Natural killer cell (primary cell): Measurements from ENCODE around the gene UBE2D2. TPM values are rescaled to one million over a fixed set of nuclear protein-coding genes. Genes with fewer than 3 reads are reported as not detected.
"Not testable (repeated sequence)": the region's sequence is repeated elsewhere in the genome, so short reads cannot be mapped to it uniquely, and the experiment has no call there.

Source experiments
- ATAC-seq, 3 donors: fragments of 150-1000 bp in 2 of 3; fragments of 200-7000 bp in 1 of 3; cut with Tn5 transposase; 1 replicate in 1 of 3; 2 replicates in 2 of 3; pipeline ENCODE4 v1.10.0; 2021; ENCODE audit warnings: mild to moderate bottlenecking in 2 of 3, moderate library complexity in 2 of 3
- DNase-seq, 2 donors: peaks; one replicate each; pipeline versions ENCODE4 v3.0.0 to v3.0.0-alpha.2; 2013 to 2021; ENCODE audit warnings: mixed read lengths in 1 of 2
- H3K27ac ChIP-seq: one replicate; pipeline ENCODE4 v1.5.1; 2013; ENCODE audit warnings: mild to moderate bottlenecking, low read length
- H3K27me3 ChIP-seq: one replicate; pipeline ENCODE4 v1.6.1; 2013; ENCODE audit warnings: low read length; ENCODE audit not compliant: control insufficient read depth, insufficient read depth
- H3K36me3 ChIP-seq: one replicate; pipeline ENCODE4 v1.6.1; 2013; ENCODE audit warnings: low read length; ENCODE audit not compliant: control insufficient read depth, insufficient read depth
- H3K4me1 ChIP-seq: one replicate; pipeline ENCODE4 v1.6.1; 2013; ENCODE audit warnings: low read length; ENCODE audit not compliant: control insufficient read depth, insufficient read depth
- H3K4me3 ChIP-seq: one replicate; pipeline ENCODE4 v1.5.1; 2013; ENCODE audit warnings: low read length
- H3K9me3 ChIP-seq: one replicate; pipeline ENCODE4 v1.6.1; 2013; ENCODE audit warnings: low read length; ENCODE audit not compliant: control insufficient read depth, insufficient read depth
- H3K27ac Mint-ChIP-seq, 2 donors: one replicate each; pipeline ENCODE4 v1.8.0; 2022; ENCODE audit warnings: mild to moderate bottlenecking in 2 of 2, mixed read lengths in 2 of 2, moderate library complexity in 1 of 2
- H3K27me3 Mint-ChIP-seq, 2 donors: one replicate each; pipeline ENCODE4 v1.8.0; 2022; ENCODE audit warnings: low read depth in 2 of 2, mixed read lengths in 2 of 2
- H3K36me3 Mint-ChIP-seq: one replicate; pipeline ENCODE4 v1.8.0; 2022; ENCODE audit warnings: mixed read lengths
- H3K4me1 Mint-ChIP-seq, 2 donors: one replicate each; pipeline ENCODE4 v1.8.0; 2022; ENCODE audit warnings: mixed read lengths in 2 of 2
- H3K4me3 Mint-ChIP-seq: one replicate; pipeline ENCODE4 v1.8.0; 2022; ENCODE audit warnings: mild to moderate bottlenecking, moderate library complexity, mixed read lengths
- H3K9me3 Mint-ChIP-seq, 2 donors: one replicate each; pipeline ENCODE4 v1.8.0; 2022; ENCODE audit warnings: mixed read lengths in 2 of 2
- CTCF ChIP-seq: fragments of 200-600 bp; IDR thresholded peaks from one replicate; pipeline ENCODE4 v1.8.0; 2022; ENCODE audit warnings: antibody characterized with exemption
- WGBS: methylation state at CpG from one replicate; pipeline ENCODE4 v1.1.7; 2013; ENCODE audit warnings: missing lambda C conversion rate; ENCODE audit not compliant: insufficient coverage; 5-methylcytosine and 5-hydroxymethylcytosine counted together
- intact Hi-C: fragments of 100-400 bp; cut with micrococcal nuclease; formaldehyde crosslinking; loops from one replicate; pipeline ENCODE4 v1.14.2; 2022
- total RNA-seq, 4 donors: library from RNA; stranded (reverse); fragments of 120-200 nt in 1 of 4; gene quantifications; one replicate each; pipeline versions ENCODE4 v1.2.3 to v1.2.4, GENCODE V29; 2013 to 2022

Gene UBE2D2
- 100 to 1,000 TPM; 127 to 139 (median 131) TPM for total RNA-seq
- 144 TPM for total RNA-seq (2013)

GRCh38 chr5:139560752-139561654, at the start of gene UBE2D2:
Gene UBE2D2 (plus strand): TSS chr5:139561339. CDS start chr5:139561792, 453 bp downstream.
- no peaks in the 10 kb centered on the region for H3K36me3 Mint-ChIP-seq
- Histone ChIP-seq H3K27me3 (no peaks in the 10 kb centered on the region), H3K36me3 (no peaks in the 10 kb centered on the region), H3K4me3 (peak within 1 kb of the TSS; percentile 50), H3K27ac (peak within 1 kb of the TSS; percentile 78), H3K4me1 (peaks cover 35% of the 10 kb centered on the region), H3K9me3 (no peaks in the 10 kb centered on the region)
- no peak for TF ChIP-seq CTCF
- H3K9me3 Mint-ChIP-seq, result no peaks in the 10 kb centered on the region
- H3K27ac Mint-ChIP-seq, result peak within 1 kb of the TSS; percentile 92 to 93
- intact Hi-C loops, result loop anchor here (2.0 to 10.0 kb wide), 2 partner anchors 42 to 134 kb away; no protein-coding TSS in a partner anchor
- no peaks in the 10 kb centered on the region for H3K27me3 Mint-ChIP-seq
- ATAC-seq (peak; percentile 91 to 98 (median 92)), DNase-seq (peak; percentile 96 to 100)
- H3K4me1 Mint-ChIP-seq, result peaks cover 32 to 34% of the 10 kb centered on the region in 2 donors
- peak within 1 kb of the TSS; percentile 89 for H3K4me3 Mint-ChIP-seq
- under 1% methylated on average over 89 of the region's 89 CpGs for WGBS

- H3K4me3 Mint-ChIP-seq, result peak overlapping the region; percentile 82
- H3K9me3 ChIP-seq, result no peaks in the 10 kb centered on the region
- H3K9me3 Mint-ChIP-seq, result no peaks in the 10 kb centered on the region
- H3K4me3 ChIP-seq, result no peak overlapping the region
- no peak for TF ChIP-seq CTCF
- ATAC-seq (no peak), DNase-seq (peak in 1 of 2 donors; percentile 20)
- no peaks in the 10 kb centered on the region for H3K27me3 ChIP-seq
- H3K27ac Mint-ChIP-seq, result peak overlapping the region in 1 of 2 donors; percentile 41
- intact Hi-C loops, result loop anchor here (1.0 kb wide), 1 partner anchor 91 kb away; no protein-coding TSS in a partner anchor
- H3K27ac ChIP-seq, result no peak overlapping the region
- WGBS, result 95% methylated on average over 6 of the region's 6 CpGs
- H3K27me3 Mint-ChIP-seq, result no peaks in the 10 kb centered on the region
- H3K4me1 ChIP-seq, result peaks cover 40% of the 10 kb centered on the region
- H3K36me3 Mint-ChIP-seq, result no peaks in the 10 kb centered on the region
- H3K4me1 Mint-ChIP-seq, result peaks cover 45% of the 10 kb centered on the region in 2 donors
- H3K36me3 ChIP-seq, result no peaks in the 10 kb centered on the region
Observed at GRCh38 chr5:139512786-139513390, 48.3 kb upstream of the UBE2D2 start.

GRCh38 chr5:139513434-139513833, 47.7 kb upstream of the UBE2D2 start:
- H3K9me3 ChIP-seq, H3K9me3 Mint-ChIP-seq, H3K27me3 Mint-ChIP-seq, H3K36me3 ChIP-seq, H3K36me3 Mint-ChIP-seq, H3K27ac ChIP-seq, H3K27me3 ChIP-seq, H3K4me3 Mint-ChIP-seq, H3K4me3 ChIP-seq: not testable (repeated sequence)
- TF ChIP-seq CTCF, result peak; percentile 74
- WGBS, result 74% methylated on average over 5 of the region's 5 CpGs
- H3K4me1 ChIP-seq, result peaks cover 45% of the 10 kb centered on the region
- peak; percentile 59 to 69 (median 64) for ATAC-seq
- Mint-ChIP-seq H3K4me1 (peaks cover 49 to 50% of the 10 kb centered on the region in 2 donors), H3K27ac (peak overlapping the region in 1 of 2 donors; percentile 41)
- DNase-seq, result peak; percentile 66 to 90
- intact Hi-C loops, result loop anchor here (1.0 kb wide), 1 partner anchor 91 kb away; no protein-coding TSS in a partner anchor
